HepG2 (cell line): Measurements from ENCODE around the gene DOCK1. TPM values are rescaled to one million over a fixed set of nuclear protein-coding genes. Genes with fewer than 3 reads are reported as not detected.

Source experiments
- ATAC-seq: fragments of 200-7000 bp; cut with Tn5 transposase; 3 replicates; pipeline ENCODE4 v1.9.1; 2020; ENCODE audit warnings: mild to moderate bottlenecking, moderate library complexity
- BruUV-seq: library from RNA; stranded (reverse); fragments of 400-500 nt; replicated peaks from 2 replicates; lab custom pipeline; 2021; lab: Mats Ljungman, UMichigan
- CTCF ChIA-PET: fragments of 300-600 bp; formaldehyde crosslinking; extraction: SDS; loops from one replicate; lab custom pipeline; 2021; ENCODE audit warnings: low total read pairs, inconsistent platforms, low intra/inter-chr PET ratio; lab: Yijun Ruan, JAX
- POLR2A ChIA-PET: fragments of 350-600 bp; sonication (Branson Sonifier 250); formaldehyde crosslinking; loops from one replicate; lab custom pipeline; 2020; ENCODE audit warnings: antibody characterized with exemption, inconsistent platforms; lab: Yijun Ruan, JAX
- DNase-seq: peaks from one replicate; pipeline ENCODE4 v3.0.0-alpha.2; 2015; ENCODE audit warnings: low spot score
- FAIRE-seq: peaks from 3 replicates; lab custom pipeline; 2011; peaks lifted over from hg19 to GRCh38; lab: Jason Lieb, UNC
- H2AFZ ChIP-seq: one replicate; pipeline ENCODE4 v1.6.1; 2011; ENCODE audit warnings: low read length, inconsistent platforms
- H3K27ac ChIP-seq: fragments of 300-600 bp; 3 replicates; pipeline ENCODE4 v1.8.0; 2011; ENCODE audit warnings: mixed run types, mild to moderate bottlenecking, mixed read lengths, low read length, inconsistent platforms; ENCODE audit not compliant: insufficient read depth; ENCODE audit errors: extremely low read length
- H3K27me3 ChIP-seq, 2 experiments: fragments of 200-600 bp in 1 of 2; 2 replicates in 1 of 2; 3 replicates in 1 of 2; pipeline versions ENCODE4 v1.6.0 to v1.8.0; 2011; ENCODE audit warnings: low read length in 2 of 2, mild to moderate bottlenecking in 2 of 2, moderate library complexity in 2 of 2, inconsistent platforms in 1 of 2; ENCODE audit not compliant: insufficient read depth in 2 of 2, control insufficient read depth in 1 of 2
- H3K36me3 ChIP-seq, 2 experiments: fragments of 200-600 bp in 1 of 2; replicated peaks in 1 of 2; 2 replicates in 1 of 2; 3 replicates in 1 of 2; pipeline versions ENCODE4 v1.5.1 to v1.8.0; 2011; ENCODE audit warnings: low read length in 2 of 2, inconsistent platforms in 1 of 2; ENCODE audit not compliant: insufficient read depth in 2 of 2, control insufficient read depth in 1 of 2
- H3K4me1 ChIP-seq: 2 replicates; pipeline ENCODE4 v1.5.1; 2012; ENCODE audit warnings: low read length, inconsistent platforms; ENCODE audit not compliant: insufficient read depth
- H3K4me2 ChIP-seq: 2 replicates; pipeline ENCODE4 v1.6.0; 2011; ENCODE audit warnings: low read depth, low read length, inconsistent platforms
- H3K4me3 ChIP-seq, 3 experiments: fragments of 200-600 bp in 1 of 3; sonication (generic), shearing (Covaris generic) in 1 of 3; replicated peaks in 1 of 3; 2 replicates each; pipeline ENCODE4 v1.5.1; 2011 to 2016; ENCODE audit warnings: low read length in 3 of 3, inconsistent platforms in 2 of 3, low read depth in 2 of 3, mild to moderate bottlenecking in 2 of 3, control low read depth in 1 of 3, mixed read lengths in 1 of 3; ENCODE audit not compliant: insufficient read depth in 1 of 3
- H3K79me2 ChIP-seq: one replicate; pipeline ENCODE4 v1.6.1; 2011; ENCODE audit warnings: low read length, inconsistent platforms; ENCODE audit not compliant: insufficient read depth
- H3K9ac ChIP-seq: 2 replicates; pipeline ENCODE4 v1.6.0; 2011; ENCODE audit warnings: mild to moderate bottlenecking, low read depth, low read length, inconsistent platforms; ENCODE audit not compliant: insufficient read depth
- H3K9me3 ChIP-seq: 2 replicates; pipeline ENCODE4 v1.5.1; 2012; ENCODE audit warnings: mild to moderate bottlenecking, low read length
- H4K20me1 ChIP-seq: 2 replicates; pipeline ENCODE4 v1.6.0; 2011; ENCODE audit warnings: inconsistent platforms, mild to moderate bottlenecking, low read length, moderate library complexity; ENCODE audit not compliant: insufficient read depth
- BCL3 ChIP-seq: sonication (generic); formaldehyde crosslinking; IDR thresholded peaks from 2 replicates; pipeline ENCODE4 v1.5.1; 2020; ENCODE audit warnings: mild to moderate bottlenecking, missing genetic modification reagents, moderate library complexity
- ESRRA ChIP-seq: sonication (generic); formaldehyde crosslinking; IDR thresholded peaks from 2 replicates; pipeline ENCODE4 v1.5.1; 2020; ENCODE audit warnings: mild to moderate bottlenecking, low read depth, missing genetic modification reagents
- EZH2 ChIP-seq: conservative IDR thresholded peaks from 2 replicates; pipeline ENCODE4 v1.6.1; 2012; ENCODE audit warnings: mild to moderate bottlenecking, low read depth, low read length, moderate library complexity
- IRF2 ChIP-seq: IDR thresholded peaks from 2 replicates; pipeline ENCODE4 v1.6.1; 2018; ENCODE audit warnings: missing genetic modification reagents, missing compliant biosample characterization
- KDM3A ChIP-seq: IDR thresholded peaks from 2 replicates; pipeline ENCODE4 v1.6.1; 2018; ENCODE audit warnings: low read depth, missing compliant biosample characterization
- KDM5B ChIP-seq: sonication (generic); formaldehyde crosslinking; IDR thresholded peaks from 2 replicates; pipeline ENCODE4 v1.4.0; 2020; ENCODE audit warnings: missing genetic modification reagents, mild to moderate bottlenecking, borderline replicate concordance
- MXD3 ChIP-seq: IDR thresholded peaks from 2 replicates; pipeline ENCODE4 v1.6.1; 2016; ENCODE audit warnings: mild to moderate bottlenecking, missing biosample characterization, missing genetic modification reagents
- ZNF121 ChIP-seq: sonication (generic); formaldehyde crosslinking; IDR thresholded peaks from 2 replicates; pipeline ENCODE4 v1.5.0; 2020; ENCODE audit warnings: mild to moderate bottlenecking, missing genetic modification reagents
- WGBS: methylation state at CpG from one replicate; pipeline ENCODE4 v1.1.6; 2017; ENCODE audit warnings: low lambda C conversion rate; 5-methylcytosine and 5-hydroxymethylcytosine counted together
- in situ Hi-C: cut with HindIII; loops from 2 replicates; pipeline ENCODE4 v1.10.0; 2017; ENCODE audit warnings: low pct_unique_long_range_greater_than_20kb; ENCODE audit not compliant: extremely low pct_ligation_motif_present
- intact Hi-C: fragments of 100-400 bp; cut with micrococcal nuclease; formaldehyde crosslinking; loops from one replicate; pipeline ENCODE4 v1.10.0; 2022; ENCODE audit not compliant: unreplicated experiment
- polyA plus RNA-seq, 8 experiments: library from polyadenylated mRNA; depleted of rRNA in 3 of 8; stranded (reverse) in 7 of 8; unstranded in 1 of 8; fragments of >200 nt; fragmentation: Illumina TruSeq in 4 of 8; extraction: Trizol in 4 of 8; gene quantifications; 2 replicates each; pipeline versions ENCODE4 v1.2.1 to v1.2.3, GENCODE V29; 2011 to 2016; ENCODE audit warnings: low read depth in 4 of 8, missing spikeins in 1 of 8, mixed read lengths in 1 of 8; ENCODE audit not compliant: insufficient read depth in 1 of 8
- total RNA-seq, 5 experiments: library from RNA; depleted of rRNA; stranded (reverse); fragments of >200 nt; fragmentation: Illumina TruSeq; extraction: Trizol; gene quantifications; 2 replicates each; pipeline ENCODE4 v1.2.3, GENCODE V29; 2016; ENCODE audit warnings: low read depth in 1 of 5
- TF ChIP-seq, protein P1 (sequence below): sonication (generic); formaldehyde crosslinking; IDR thresholded peaks from 2 replicates; pipeline ENCODE4 v1.5.0; 2020; ENCODE audit warnings: missing genetic modification reagents, mild to moderate bottlenecking, borderline replicate concordance

Gene DOCK1
- total and polyA plus RNA-seq, 2 of the 13 experiments (the other 11 are each of a cell fraction or from before 2014, with no cell fraction given): 8.3 to 25.5 TPM

DNA sequence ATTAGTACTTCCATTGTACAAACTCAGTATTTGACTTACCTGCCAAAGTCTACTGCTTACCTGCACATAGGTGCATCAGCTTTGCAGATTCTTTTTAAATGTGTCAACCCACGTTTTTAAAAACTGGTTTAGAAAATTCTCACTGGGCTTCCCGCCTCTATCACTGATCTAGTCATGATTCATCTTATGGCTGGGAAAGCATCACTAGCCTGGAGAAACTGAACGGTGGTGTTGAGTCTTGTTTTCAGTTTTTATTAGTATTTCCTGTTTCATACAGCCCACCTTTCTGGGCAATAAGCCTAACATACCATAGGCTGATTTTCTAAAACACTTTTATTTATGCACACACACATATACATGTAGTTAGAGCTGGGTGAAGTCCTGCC, 19.7 kb downstream of the DOCK1 start:
- CTCF ChIA-PET: no interaction called here
- H3K4me2 ChIP-seq: no peak overlapping the region

More for the DNA sequence above, 19.7 kb downstream of the DOCK1 start:
- H3K4me1 ChIP-seq: peaks cover 28% of the 10 kb centered on the region
- in situ Hi-C loops: no loop called here
- H4K20me1 ChIP-seq: no peaks in the 10 kb centered on the region; the same call in 1 of the 2 replicates
- WGBS: 85% methylated on average over 3 of the region's 3 CpGs
- TF ChIP-seq KDM3A (CRISPR knock-in tag) (no peak), KDM5B (no peak), IRF2 (CRISPR knock-in tag) (no peak), BCL3 (CRISPR knock-in tag) (no peak), ZNF121 (no peak), ESRRA (no peak), EZH2 (no peak), MXD3 (CRISPR knock-in tag) (no peak)
- TF ChIP-seq, protein P1, sequence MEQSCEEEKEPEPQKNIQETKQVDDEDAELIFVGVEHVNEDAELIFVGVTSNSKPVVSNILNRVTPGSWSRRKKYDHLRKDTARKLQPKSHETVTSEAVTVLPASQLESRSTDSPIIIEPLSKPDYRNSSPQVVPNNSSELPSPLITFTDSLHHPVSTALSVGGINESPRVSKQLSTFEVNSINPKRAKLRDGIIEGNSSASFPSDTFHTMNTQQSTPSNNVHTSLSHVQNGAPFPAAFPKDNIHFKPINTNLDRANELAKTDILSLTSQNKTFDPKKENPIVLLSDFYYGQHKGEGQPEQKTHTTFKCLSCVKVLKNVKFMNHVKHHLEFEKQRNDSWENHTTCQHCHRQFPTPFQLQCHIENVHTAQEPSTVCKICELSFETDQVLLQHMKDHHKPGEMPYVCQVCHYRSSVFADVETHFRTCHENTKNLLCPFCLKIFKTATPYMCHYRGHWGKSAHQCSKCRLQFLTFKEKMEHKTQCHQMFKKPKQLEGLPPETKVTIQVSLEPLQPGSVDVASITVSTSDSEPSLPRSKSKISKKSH (CRISPR knock-in tag): no peak
- no peak overlapping the region for H2AFZ ChIP-seq
- no peak for FAIRE-seq
- peaks cover 23% of the 10 kb centered on the region for H3K79me2 ChIP-seq
- no peaks in the 10 kb centered on the region for H3K9me3 ChIP-seq
- ATAC-seq: no peak
- intact Hi-C loops: no loop called here
- no peak for DNase-seq
- no peak overlapping the region for H3K4me3 ChIP-seq
- no peak overlapping the region for H3K27ac ChIP-seq
- POLR2A ChIA-PET: no interaction called here
- no peak overlapping the region for H3K9ac ChIP-seq
- H3K27me3 ChIP-seq: no peaks in the 10 kb centered on the region
- H3K36me3 ChIP-seq: peaks cover 4 to 14% of the 10 kb centered on the region in 2 experiments
- no TSS peak for BruUV-seq
